ENCODE results near the gene TRMT61A.
A peak's percentile ranks its signal among the peaks of the same experiment; 100 is the strongest.

Gene TRMT61A

GRCh38 chr14:103535891-103536565, 7.0 kb downstream of the TRMT61A start:
- DNase-seq = no peak

GRCh38 chr14:103536693-103537092, 7.7 kb downstream of the TRMT61A start:
- DNase-seq = no peak

GRCh38 chr14:103537175-103537990, 8.4 kb downstream of the TRMT61A start:
- DNase-seq = no peak

- no peak for DNase-seq
Measured at GRCh38 chr14:103538291-103539055, 9.5 kb downstream of the TRMT61A start.

GRCh38 chr14:103539056-103539825, 10.2 kb downstream of the TRMT61A start:
- DNase-seq = no peak

GRCh38 chr14:103540821-103541708, 12.1 kb downstream of the TRMT61A start:
- no peak for DNase-seq

- DNase-seq = no peak
Measured at GRCh38 chr14:103541709-103542604, 13.0 kb downstream of the TRMT61A start.

- DNase-seq = peak; percentile 56
Measured at GRCh38 chr14:103542605-103543088, 13.7 kb downstream of the TRMT61A start.

- no peak for DNase-seq
Measured at GRCh38 chr14:103543140-103543539, 14.1 kb downstream of the TRMT61A start.

GRCh38 chr14:103543721-103544387, 14.9 kb downstream of the TRMT61A start:
- no peak for DNase-seq

GRCh38 chr14:103544388-103545218, 15.6 kb downstream of the TRMT61A start:
- DNase-seq = no peak

GRCh38 chr14:103545219-103545914, 16.4 kb downstream of the TRMT61A start:
- no peak for DNase-seq

- DNase-seq = no peak
Measured at GRCh38 chr14:103545915-103546651, 17.1 kb downstream of the TRMT61A start.

GRCh38 chr14:103546652-103547454, 17.9 kb downstream of the TRMT61A start:
- DNase-seq = peak; percentile 33

- no peak for DNase-seq
Measured at GRCh38 chr14:103547455-103547940, 18.5 kb downstream of the TRMT61A start.

GRCh38 chr14:103547941-103548462, 19.0 kb downstream of the TRMT61A start:
- DNase-seq = no peak

Data from NCI-H2171 (cell line).